Posterior cingulate gyrus (tissue), 11 donors: ENCODE measurements around the gene XPNPEP1.
"Not testable (repeated sequence)": the region's sequence is repeated elsewhere in the genome, so short reads cannot be mapped to it uniquely, and the experiment has no call there.

ENCODE experiments used
- DNase-seq, 10 donors: peaks; one replicate each; pipeline versions ENCODE4 v3.0.0 to v3.0.0-alpha.2; 2020 to 2021; ENCODE audit warnings: mixed read lengths in 3 of 10
- intact Hi-C: fragments of 100-400 bp; cut with DNase I; formaldehyde crosslinking; loops from one replicate; pipeline ENCODE4 v1.15.1; 2023

Gene XPNPEP1

DNA sequence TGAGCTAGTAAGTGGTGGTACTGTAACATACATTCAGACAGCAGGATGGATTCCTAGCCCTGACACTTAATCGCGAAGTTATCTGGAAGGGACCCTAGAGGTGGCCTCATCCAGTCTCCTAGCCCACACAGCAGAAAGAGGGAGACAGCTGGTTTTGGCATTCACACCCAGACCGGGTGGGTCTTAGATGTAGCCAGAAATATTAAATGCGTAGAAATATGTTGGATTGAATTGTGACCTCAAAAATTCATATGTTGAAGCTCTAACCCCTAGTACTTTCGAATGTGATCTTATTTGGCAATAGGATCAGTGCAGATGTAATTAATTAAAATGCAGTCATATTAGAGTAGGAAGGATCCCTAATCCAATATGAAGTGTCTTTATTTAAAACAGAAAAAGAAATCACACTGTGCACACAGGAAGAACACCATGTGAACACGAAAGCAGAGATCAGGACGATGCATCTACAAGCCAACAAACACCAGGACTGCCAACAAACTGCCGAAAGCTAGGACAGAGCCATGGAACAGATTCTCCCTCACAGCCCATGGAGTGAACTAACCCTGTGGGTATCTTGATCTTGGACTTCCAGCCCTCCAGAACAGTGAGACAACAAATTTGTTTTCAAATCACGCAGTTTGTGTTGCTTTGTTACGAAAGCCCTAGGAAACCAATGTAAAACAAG lies 2.9 kb upstream of the XPNPEP1 start:
- intact Hi-C loops: no loop called here
- DNase-seq: no peak

GRCh38 chr10:109924967-109925620 lies 1.8 kb upstream of the XPNPEP1 start:
- DNase-seq: no peak
- intact Hi-C loops: loop anchor here (5.0 kb wide), 1 partner anchor 82 kb away; the partner anchor contains the start of gene ADD3

- DNase-seq: no peak
- intact Hi-C loops: loop anchor here (5.0 kb wide), 1 partner anchor 83 kb away; the partner anchor contains the start of gene ADD3
These were observed 776 bp upstream of the XPNPEP1 start for GRCh38 chr10:109924087-109924486.

DNA sequence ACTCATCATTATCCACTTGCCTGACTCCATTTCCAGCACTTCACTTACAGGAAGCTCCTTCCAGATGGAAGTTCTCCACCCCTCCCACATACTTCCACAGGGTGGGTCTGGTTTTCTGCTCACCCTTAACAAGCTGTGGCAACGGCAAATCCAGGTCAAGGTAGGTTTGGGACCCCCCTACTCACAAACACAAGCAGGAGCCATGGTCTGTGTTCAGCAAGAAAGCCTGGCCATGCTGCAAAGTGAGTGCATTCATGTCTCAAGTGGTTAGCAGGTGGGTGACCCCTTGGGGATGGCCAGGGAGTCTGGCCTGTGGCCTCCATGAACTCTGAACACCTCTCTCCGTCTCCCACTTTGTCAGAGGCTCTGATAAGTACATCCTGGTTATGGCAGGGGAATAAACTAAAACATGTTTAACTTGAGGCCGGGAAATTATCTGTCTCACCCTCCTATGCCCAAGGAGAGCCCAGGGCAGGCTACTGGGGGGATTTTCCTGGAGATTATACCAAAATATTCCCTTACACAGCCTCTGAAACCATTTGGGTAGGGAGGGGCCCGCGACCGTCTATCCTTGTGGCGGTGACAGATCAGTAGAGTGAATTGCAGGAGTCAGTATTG lies 844 bp downstream of the XPNPEP1 start:
- no peak for DNase-seq
- intact Hi-C loops: loop anchor here (5.0 kb wide), 1 partner anchor 85 kb away; the partner anchor contains the start of gene ADD3

DNA sequence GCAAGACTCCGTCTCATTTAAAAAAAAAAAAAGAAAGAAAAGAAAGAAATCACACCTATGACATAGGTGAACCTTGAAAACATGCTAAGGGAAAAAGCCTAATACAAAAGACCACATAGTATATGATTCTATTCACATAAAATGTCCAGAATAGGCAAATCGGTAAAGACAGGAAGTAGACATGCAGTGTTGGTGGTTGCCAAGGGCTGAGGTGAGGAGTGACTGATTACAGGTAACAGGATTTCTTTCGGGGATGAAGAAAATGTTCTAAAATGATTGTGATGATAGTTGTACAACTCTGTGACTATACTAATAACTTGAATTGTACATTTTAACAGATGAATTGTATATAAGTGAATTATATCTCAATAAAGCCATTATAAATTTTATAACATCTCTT lies 3.3 kb downstream of the XPNPEP1 start:
- no peak for DNase-seq
- intact Hi-C loops: loop anchor here (5.0 kb wide), 1 partner anchor 87 kb away; the partner anchor contains the start of gene ADD3

GRCh38 chr10:109919220-109919619 lies 4.1 kb downstream of the XPNPEP1 start:
- no peak for DNase-seq

DNA sequence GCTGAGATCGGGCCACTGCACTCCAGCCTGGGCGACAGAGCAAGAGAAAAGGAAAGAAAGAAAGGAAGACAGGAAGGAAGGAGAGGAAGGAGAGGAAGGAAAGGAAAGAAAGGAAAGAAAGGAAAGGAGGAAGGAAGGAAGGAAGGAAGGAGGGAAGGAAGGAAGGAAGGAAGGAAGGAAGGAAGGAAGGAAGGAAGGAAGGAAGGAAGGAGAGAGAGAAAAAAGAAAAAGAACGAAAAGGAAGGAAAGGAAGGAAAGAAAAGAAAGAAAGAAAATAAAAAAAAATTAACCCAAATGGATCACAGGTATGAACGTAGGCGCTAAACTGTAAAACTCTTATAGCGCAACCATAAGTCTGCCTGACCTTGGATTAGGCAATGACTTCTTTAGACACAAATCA lies 4.6 kb downstream of the XPNPEP1 start:
- DNase-seq, intact Hi-C loops: not testable (repeated sequence)

More at GRCh38 chr10:109919220-109919619, 4.1 kb downstream of the XPNPEP1 start:
- intact Hi-C loops: no loop called here

DNA sequence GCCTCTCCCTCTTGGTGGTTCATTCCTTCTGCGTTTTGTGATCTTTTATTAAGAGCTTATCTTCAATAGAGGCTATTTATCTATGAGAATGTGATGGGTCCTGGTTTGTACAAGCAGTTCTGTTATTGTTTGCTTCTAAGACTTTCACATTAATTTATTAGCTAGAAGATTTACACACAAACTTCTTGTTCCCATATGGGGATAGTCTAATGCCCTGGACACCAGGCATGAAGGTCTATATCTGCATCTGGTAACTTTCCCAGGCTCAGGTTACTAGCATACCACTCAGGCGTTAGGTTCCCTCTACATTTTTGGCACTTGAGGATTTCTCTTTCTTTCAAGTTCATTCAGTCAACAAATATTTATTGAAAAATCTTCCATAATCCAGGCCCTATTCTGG lies 7.7 kb downstream of the XPNPEP1 start:
- intact Hi-C loops: no loop called here

GRCh38 chr10:109914966-109915365 lies 8.3 kb downstream of the XPNPEP1 start:
- intact Hi-C loops: no loop called here
- DNase-seq: no peak

More for the DNA sequence above, 7.7 kb downstream of the XPNPEP1 start:
- DNase-seq: no peak

DNA sequence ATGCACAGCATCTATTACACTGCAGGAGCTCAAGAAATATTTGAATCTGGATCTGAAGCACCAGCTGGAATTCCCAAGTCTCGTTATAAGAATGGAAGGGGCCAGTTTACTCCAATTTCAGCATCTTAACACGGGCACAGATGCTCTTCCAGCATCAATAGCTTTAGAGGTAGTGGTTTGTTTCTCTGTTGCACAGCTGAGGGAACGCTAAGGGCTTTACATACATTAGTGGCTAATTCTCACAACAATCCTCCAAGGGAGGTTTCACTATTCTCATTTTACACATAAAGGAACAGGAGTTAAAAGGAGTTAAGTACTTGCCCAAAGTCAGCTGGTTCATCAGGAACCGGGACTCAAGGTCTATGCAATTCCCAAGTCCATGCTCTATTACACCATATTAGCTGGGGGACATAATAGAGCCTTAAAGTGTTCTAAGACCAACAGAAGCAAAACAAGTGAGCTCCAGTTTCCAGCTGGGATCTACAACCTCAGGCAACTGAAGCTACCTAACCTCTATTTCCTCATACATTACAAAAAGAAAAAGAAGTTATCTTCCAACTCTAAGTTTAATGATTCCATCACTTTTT lies 9.9 kb downstream of the XPNPEP1 start:
- DNase-seq: no peak
- intact Hi-C loops: no loop called here

DNA sequence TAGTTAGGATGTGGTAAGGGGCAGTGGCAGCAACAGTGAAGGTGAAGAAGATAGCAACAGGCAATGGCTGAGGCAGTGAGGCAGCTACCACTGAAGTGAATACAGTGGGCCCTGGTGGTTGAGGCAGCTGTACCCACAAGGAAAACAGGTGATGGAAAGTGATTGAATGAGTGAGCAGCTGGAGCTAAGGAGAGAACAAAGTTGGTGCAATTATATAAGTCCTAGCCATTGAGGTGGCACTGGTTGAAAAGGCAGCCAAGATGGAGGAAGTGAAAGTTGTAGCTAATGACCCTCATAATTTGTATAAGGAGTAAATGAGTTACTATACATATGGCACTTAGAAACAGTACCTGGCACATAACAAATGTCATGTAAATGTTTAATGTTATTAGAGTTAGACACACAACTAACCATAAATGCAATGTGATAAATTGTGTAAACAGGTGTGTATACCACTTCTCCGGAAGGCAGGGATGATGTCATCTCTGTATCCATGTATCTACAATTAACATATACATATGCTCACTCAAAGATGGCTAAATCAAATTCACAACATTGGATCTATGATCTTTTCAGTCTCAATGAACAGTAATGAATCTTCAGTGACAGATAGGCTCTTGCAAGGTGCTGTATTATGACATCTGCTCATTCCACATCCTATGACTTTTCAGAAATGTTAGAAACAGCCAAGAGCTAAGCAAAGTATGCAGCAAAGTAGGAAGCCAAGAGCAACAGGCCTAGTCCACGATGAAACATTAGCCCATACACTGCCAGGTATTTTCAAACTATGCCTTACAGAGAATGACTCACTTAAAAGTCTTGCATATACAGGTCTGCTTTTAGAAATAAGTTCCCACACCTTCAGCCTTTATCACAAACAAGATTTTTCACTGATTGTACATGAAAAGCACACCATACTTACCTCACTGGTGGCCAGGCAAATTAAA lies 10.7 kb downstream of the XPNPEP1 start:
- intact Hi-C loops: no loop called here
- DNase-seq: no peak

DNA sequence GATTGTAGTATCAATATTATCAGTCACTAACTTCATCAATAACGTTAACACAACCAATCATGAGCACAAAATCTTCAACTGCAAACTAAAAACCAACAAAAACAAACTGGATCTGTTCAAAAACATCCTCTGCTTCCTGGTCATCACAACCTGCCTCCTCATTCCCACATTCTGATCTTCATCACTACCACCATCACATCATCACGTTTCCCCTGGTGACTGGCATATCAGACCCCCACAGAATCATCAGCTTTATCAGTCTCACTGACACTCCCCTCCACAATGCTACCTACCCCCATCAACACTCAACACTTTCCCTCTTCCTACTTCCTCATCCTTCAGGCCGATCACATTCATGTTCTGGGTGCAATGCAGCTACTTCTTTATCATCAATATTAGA lies 11.4 kb downstream of the XPNPEP1 start:
- intact Hi-C loops: no loop called here
- DNase-seq: no peak

DNA sequence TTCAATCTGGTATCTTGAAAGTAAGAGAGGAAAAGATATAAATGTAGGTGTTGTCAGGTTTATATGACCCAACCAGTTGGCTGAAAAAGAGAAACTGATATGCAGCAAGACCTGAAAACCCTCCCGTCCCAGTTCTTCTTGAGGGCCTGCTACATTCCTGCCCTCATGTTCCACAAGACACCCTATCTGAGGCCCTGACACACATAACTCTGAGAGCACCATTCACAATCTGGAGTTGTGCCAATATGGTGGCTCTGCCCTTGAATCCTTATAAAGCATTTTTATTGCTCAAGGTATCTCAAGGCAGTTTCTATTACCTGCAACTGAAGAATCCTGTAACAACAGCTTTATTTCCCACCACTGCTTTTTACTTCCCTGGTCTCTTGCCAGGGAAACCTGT lies 17.0 kb downstream of the XPNPEP1 start:
- DNase-seq: no peak

GRCh38 chr10:109904397-109904796 lies 18.9 kb downstream of the XPNPEP1 start:
- intact Hi-C loops: no loop called here
- DNase-seq: no peak

More for the DNA sequence above, 17.0 kb downstream of the XPNPEP1 start:
- intact Hi-C loops: no loop called here

DNA sequence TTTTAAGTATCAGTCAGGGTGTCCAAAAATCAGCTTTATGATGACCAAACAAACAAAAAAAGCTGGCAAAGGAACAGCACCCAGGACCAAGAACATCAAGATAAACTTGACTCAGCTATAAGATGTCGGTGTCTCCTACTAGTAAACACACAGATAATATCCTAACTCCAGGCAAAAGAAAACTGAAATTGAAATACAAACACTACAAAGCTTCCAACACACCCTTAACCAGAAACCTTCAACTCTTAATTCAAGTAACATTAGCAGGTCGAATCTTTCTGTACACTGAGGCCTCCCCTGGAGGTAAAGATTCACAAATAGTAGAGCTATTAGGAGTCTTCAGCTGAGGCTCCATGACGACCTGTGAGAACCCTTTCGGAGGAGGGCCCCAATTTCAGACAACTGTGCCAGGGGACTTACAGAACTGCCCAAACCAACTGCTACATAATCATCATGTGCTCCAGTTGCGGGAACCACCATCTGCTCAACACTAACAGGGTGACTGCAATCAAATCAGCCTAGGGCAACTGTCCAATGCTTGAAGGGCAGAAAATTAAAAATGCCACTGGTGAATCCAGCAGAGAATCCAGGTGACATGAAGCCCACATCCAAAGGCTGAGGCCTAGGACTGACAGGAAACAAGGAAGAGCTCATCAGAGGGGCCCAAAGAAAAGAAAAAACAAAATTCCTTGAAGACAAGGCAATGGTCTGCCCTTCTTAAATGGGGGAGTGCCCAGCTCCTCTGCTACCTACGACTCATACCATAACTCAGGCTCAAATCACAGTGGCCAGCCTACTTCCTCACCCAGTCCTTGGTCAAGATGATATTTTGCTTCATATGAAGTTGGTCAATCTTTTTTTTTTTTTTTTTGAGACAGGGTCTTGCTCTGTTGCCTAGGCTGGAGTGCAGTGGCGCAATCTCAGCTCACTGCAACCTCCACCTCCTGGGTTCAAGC lies 20.0 kb downstream of the XPNPEP1 start:
- DNase-seq: no peak
- intact Hi-C loops: no loop called here

DNA sequence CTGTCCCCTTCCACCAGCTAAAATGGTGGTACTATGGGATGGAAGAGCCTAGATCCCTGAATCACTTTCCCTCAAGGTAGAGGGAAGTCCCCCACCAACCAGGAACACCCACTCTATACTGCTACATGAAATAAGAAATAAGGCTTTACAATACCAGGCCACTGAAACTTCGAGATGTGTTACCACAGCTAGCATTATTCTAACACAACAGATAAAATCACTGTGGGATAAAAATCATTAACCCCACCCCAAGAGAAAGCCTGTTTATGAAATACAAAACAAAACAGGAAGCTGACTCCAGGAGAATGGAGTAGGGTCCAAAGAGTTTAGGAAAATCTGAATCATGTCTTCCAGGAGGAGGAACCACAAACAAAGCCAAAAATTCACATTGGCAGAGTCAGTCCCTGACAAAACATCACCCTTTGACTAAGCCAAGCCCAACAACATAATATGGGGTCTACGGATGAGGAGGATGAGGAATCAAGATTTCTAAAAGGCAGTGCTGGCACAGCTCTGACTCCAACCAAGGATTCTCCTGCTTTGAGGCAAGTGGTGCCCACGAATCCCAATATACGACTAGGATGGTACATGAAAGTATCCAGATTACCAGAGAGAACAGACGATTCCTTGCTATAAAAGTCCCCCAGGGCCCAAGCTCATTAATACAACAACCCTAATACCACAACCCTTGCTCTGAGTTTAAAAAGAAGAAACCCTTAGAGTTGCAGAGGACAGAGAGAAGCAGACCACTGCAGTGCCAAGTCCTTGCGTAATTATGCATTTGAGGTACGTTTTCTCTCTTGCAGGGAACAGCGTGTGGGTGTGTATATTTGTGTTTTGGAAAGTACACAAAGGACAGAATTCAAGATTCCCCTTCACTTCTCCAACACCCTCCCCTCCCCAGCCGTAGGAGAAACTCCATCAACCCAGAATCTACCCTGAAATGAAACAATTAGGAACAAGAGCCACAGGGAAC lies 23.7 kb downstream of the XPNPEP1 start:
- DNase-seq: no peak
- intact Hi-C loops: loop anchor here (10.0 kb wide), 1 partner anchor 105 kb away; the partner anchor contains the start of gene ADD3

DNA sequence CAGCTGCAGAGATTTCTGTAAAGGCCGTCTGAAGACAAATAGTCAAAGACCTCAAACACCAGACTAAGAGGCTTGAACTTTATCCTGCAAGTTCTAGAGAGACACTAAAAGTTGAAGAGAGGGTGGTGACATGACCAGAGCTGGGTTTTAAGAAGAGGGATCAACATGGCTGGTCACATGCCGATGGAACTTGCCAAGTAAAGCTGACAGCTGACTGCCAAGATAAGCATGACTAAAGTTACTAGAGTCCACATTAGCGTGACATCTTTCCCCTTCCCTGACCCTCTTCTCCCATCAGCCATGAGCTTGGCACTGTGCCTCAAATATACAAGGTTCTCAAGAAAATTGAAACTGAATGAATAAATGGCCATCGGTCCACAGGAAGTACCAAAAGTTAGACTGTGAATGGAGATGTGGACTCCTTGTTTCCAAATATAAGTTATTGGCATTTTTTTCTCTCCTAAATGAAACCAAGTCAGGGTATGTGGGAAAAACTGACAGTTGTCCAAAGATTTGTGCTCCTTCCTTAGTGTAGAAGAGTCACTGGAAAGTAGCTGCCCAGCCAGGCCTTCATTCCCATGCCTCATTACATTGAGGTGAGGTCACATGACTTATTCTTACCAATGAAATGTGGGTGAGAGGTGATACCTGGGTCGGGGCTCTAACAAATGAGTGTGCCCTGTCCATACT lies 24.5 kb downstream of the XPNPEP1 start:
- no peak for DNase-seq
- intact Hi-C loops: loop anchor here (10.0 kb wide), 1 partner anchor 106 kb away; the partner anchor contains the start of gene ADD3
